SK-N-SH treated with all-trans-retinoic acid at 6 μM for 48 hours (cell line): ENCODE results near the gene COL25A1.

Source experiments
- ATAC-seq: fragments of 200-7000 bp; cut with Tn5 transposase; 3 replicates; pipeline ENCODE4 v1.9.1; 2020; ENCODE audit warnings: mild to moderate bottlenecking, moderate library complexity
- ARNTL ChIP-seq: fragments of 450-650 bp; formaldehyde crosslinking; IDR thresholded peaks from 2 replicates; pipeline ENCODE4 v1.5.0; 2020; ENCODE audit warnings: low read depth, mild to moderate bottlenecking, moderate library complexity, borderline replicate concordance
- BACH2 ChIP-seq: fragments of 250-450 bp; sonication (Bioruptor Pico); IDR thresholded peaks from 2 replicates; pipeline ENCODE4 v1.9.0; 2021; ENCODE audit warnings: mild to moderate bottlenecking, borderline replicate concordance
- CSDC2 ChIP-seq: fragments of 250-450 bp; sonication (Bioruptor Pico); IDR thresholded peaks from 2 replicates; pipeline ENCODE4 v1.5.0; 2020; ENCODE audit warnings: mild to moderate bottlenecking, moderate library complexity
- ESRRG ChIP-seq: fragments of 250-450 bp; sonication (Bioruptor Pico); IDR thresholded peaks from 2 replicates; pipeline ENCODE4 v1.6.1; 2021; ENCODE audit warnings: mild to moderate bottlenecking
- GLIS3 ChIP-seq: fragments of 250-450 bp; sonication (Bioruptor Pico); IDR thresholded peaks from 2 replicates; pipeline ENCODE4 v1.5.0; 2020; ENCODE audit warnings: mild to moderate bottlenecking, moderate library complexity
- ISL1 ChIP-seq: fragments of 250-450 bp; sonication (Bioruptor Pico); IDR thresholded peaks from 2 replicates; pipeline ENCODE4 v2.1.2; 2022; ENCODE audit warnings: mild to moderate bottlenecking, moderate library complexity
- OSR1 ChIP-seq: fragments of 250-450 bp; sonication (Bioruptor Pico); IDR thresholded peaks from 2 replicates; pipeline ENCODE4 v1.8.0; 2022; ENCODE audit warnings: moderate library complexity, mild to moderate bottlenecking, inconsistent platforms
- PPARA ChIP-seq: fragments of 250-450 bp; sonication (Bioruptor Pico); IDR thresholded peaks from 2 replicates; pipeline ENCODE4 v1.5.0; 2020; ENCODE audit warnings: mild to moderate bottlenecking, borderline replicate concordance
- SNAI2 ChIP-seq: fragments of 250-450 bp; sonication (Bioruptor Pico); IDR thresholded peaks from 2 replicates; pipeline ENCODE4 v1.5.0; 2020; ENCODE audit warnings: mild to moderate bottlenecking, moderate library complexity
- TCF4 ChIP-seq: fragments of 250-450 bp; sonication (Bioruptor Pico); IDR thresholded peaks from 2 replicates; pipeline ENCODE4 v1.8.0; 2021; ENCODE audit warnings: mild to moderate bottlenecking, moderate library complexity, borderline replicate concordance
- ZFP3 ChIP-seq: fragments of 250-450 bp; sonication (Bioruptor Pico); IDR thresholded peaks from 2 replicates; pipeline ENCODE4 v1.5.0; 2020; ENCODE audit warnings: mild to moderate bottlenecking, moderate library complexity
- ZFP30 ChIP-seq: fragments of 450-650 bp; formaldehyde crosslinking; IDR thresholded peaks from 2 replicates; pipeline ENCODE4 v1.5.0; 2022; ENCODE audit warnings: mild to moderate bottlenecking, moderate library complexity
- ZNF565 ChIP-seq: fragments of 450-650 bp; formaldehyde crosslinking; conservative IDR thresholded peaks from 2 replicates; pipeline ENCODE4 v1.5.0; 2020; ENCODE audit warnings: low read depth, mild to moderate bottlenecking, moderate library complexity
- ZNF70 ChIP-seq: fragments of 450-650 bp; formaldehyde crosslinking; IDR thresholded peaks from 2 replicates; pipeline ENCODE4 v1.5.0; 2020; ENCODE audit warnings: mild to moderate bottlenecking, moderate library complexity
- TF ChIP-seq, protein P1 (sequence below): fragments of 250-450 bp; sonication (Bioruptor Pico); IDR thresholded peaks from 2 replicates; pipeline ENCODE4 v1.8.0; 2020; ENCODE audit warnings: mild to moderate bottlenecking, moderate library complexity, borderline replicate concordance
- TF ChIP-seq, protein P2 (sequence below): fragments of 250-450 bp; sonication (Bioruptor Pico); IDR thresholded peaks from 2 replicates; pipeline ENCODE4 v1.5.0; 2020; ENCODE audit warnings: mild to moderate bottlenecking, moderate library complexity
- TF ChIP-seq, protein P3 (sequence below): fragments of 250-450 bp; sonication (Bioruptor Pico); IDR thresholded peaks from 2 replicates; pipeline ENCODE4 v1.8.0; 2021; ENCODE audit warnings: low read depth, mild to moderate bottlenecking, moderate library complexity, borderline replicate concordance
- TF ChIP-seq, protein P4 (sequence below): fragments of 250-450 bp; sonication (Bioruptor Pico); IDR thresholded peaks from 2 replicates; pipeline ENCODE4 v1.5.1; 2021; ENCODE audit warnings: mild to moderate bottlenecking, moderate library complexity
- TF ChIP-seq, protein P5 (sequence below): fragments of 250-450 bp; sonication (Bioruptor Pico); IDR thresholded peaks from 2 replicates; pipeline ENCODE4 v1.5.1; 2020; ENCODE audit warnings: low read depth, mild to moderate bottlenecking, moderate library complexity

COL25A1 gene

DNA sequence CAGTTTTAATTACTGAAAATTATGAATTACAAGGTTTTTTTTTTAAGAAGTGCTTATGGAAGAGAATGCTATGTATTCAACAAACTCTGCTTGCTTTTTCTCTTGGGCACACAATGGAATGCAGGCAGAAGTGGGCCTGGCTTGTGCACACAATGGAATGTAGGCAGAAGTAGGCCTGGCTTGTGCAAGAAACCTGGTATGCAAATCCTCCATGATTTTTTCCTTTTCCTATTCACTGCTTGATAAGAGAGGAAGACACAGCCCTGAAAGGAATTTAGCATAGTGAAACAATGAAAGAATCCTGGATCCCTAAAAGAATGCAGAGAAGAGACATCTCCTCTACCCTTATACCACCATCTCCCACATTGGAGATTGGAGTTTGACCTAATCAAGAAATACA is 138.4 kb downstream of the COL25A1 start:
- TF ChIP-seq, protein P1, sequence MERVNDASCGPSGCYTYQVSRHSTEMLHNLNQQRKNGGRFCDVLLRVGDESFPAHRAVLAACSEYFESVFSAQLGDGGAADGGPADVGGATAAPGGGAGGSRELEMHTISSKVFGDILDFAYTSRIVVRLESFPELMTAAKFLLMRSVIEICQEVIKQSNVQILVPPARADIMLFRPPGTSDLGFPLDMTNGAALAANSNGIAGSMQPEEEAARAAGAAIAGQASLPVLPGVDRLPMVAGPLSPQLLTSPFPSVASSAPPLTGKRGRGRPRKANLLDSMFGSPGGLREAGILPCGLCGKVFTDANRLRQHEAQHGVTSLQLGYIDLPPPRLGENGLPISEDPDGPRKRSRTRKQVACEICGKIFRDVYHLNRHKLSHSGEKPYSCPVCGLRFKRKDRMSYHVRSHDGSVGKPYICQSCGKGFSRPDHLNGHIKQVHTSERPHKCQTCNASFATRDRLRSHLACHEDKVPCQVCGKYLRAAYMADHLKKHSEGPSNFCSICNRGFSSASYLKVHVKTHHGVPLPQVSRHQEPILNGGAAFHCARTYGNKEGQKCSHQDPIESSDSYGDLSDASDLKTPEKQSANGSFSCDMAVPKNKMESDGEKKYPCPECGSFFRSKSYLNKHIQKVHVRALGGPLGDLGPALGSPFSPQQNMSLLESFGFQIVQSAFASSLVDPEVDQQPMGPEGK, result no peak
- TF ChIP-seq BACH2 (no peak), ZFP30 (CRISPR knock-in tag) (no peak), ZNF565 (CRISPR knock-in tag) (no peak), TCF4 (CRISPR knock-in tag) (no peak), ZFP3 (CRISPR knock-in tag) (no peak), PPARA (no peak), ZNF70 (CRISPR knock-in tag) (no peak), ISL1 (CRISPR knock-in tag) (no peak), CSDC2 (CRISPR knock-in tag) (no peak), ARNTL (CRISPR knock-in tag) (no peak), SNAI2 (CRISPR knock-in tag) (no peak), ESRRG (no peak)
- TF ChIP-seq, protein P2, sequence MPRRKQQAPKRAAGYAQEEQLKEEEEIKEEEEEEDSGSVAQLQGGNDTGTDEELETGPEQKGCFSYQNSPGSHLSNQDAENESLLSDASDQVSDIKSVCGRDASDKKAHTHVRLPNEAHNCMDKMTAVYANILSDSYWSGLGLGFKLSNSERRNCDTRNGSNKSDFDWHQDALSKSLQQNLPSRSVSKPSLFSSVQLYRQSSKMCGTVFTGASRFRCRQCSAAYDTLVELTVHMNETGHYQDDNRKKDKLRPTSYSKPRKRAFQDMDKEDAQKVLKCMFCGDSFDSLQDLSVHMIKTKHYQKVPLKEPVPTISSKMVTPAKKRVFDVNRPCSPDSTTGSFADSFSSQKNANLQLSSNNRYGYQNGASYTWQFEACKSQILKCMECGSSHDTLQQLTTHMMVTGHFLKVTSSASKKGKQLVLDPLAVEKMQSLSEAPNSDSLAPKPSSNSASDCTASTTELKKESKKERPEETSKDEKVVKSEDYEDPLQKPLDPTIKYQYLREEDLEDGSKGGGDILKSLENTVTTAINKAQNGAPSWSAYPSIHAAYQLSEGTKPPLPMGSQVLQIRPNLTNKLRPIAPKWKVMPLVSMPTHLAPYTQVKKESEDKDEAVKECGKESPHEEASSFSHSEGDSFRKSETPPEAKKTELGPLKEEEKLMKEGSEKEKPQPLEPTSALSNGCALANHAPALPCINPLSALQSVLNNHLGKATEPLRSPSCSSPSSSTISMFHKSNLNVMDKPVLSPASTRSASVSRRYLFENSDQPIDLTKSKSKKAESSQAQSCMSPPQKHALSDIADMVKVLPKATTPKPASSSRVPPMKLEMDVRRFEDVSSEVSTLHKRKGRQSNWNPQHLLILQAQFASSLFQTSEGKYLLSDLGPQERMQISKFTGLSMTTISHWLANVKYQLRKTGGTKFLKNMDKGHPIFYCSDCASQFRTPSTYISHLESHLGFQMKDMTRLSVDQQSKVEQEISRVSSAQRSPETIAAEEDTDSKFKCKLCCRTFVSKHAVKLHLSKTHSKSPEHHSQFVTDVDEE, result no peak
- no peak for ATAC-seq

DNA sequence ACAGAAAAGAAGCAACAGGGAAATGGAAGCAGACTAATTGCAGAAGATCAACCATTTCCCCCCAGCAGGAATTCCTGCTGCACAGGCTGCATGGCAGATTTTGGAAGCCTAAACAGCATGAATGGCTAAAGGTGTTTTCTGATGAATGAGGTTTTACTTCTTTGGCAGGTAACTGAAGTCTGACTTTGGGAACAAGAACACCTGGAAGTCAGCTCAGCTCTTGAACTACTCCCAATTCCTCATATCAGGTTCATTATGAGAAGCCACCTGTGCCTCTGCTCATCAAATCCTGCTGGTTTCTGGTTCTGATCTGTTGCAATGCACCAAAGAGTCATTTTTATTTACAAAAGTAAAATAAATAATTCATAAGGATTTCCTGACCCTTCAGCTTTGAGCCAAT is 139.0 kb downstream of the COL25A1 start:
- TF ChIP-seq, protein P3, sequence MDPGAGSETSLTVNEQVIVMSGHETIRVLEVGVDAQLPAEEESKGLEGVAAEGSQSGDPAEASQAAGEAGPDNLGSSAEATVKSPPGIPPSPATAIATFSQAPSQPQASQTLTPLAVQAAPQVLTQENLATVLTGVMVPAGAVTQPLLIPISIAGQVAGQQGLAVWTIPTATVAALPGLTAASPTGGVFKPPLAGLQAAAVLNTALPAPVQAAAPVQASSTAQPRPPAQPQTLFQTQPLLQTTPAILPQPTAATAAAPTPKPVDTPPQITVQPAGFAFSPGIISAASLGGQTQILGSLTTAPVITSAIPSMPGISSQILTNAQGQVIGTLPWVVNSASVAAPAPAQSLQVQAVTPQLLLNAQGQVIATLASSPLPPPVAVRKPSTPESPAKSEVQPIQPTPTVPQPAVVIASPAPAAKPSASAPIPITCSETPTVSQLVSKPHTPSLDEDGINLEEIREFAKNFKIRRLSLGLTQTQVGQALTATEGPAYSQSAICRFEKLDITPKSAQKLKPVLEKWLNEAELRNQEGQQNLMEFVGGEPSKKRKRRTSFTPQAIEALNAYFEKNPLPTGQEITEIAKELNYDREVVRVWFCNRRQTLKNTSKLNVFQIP (CRISPR knock-in tag), result no peak
- TF ChIP-seq SNAI2 (CRISPR knock-in tag) (no peak), ARNTL (CRISPR knock-in tag) (no peak), ESRRG (no peak), CSDC2 (CRISPR knock-in tag) (no peak)
- ATAC-seq, result no peak

DNA sequence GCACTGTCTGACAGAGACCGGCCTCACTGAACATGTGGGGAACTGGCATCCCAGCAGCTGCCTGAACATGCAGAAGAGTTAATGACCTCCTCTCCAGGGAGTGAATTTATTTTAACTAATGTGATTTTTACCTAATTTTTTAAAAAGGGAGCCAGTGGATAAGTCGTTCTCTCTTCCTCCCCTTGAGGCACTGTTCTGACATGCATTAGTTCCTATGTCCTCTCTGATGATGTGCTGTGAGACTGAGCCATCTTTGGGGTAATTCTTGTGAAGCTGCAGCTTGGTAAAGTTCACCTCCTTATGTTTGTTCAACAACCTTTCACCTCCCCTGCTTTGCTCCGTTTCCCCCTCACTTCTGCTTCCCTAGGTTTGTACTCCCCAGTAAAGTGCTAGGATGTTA is 139.7 kb downstream of the COL25A1 start:
- no peak for TF ChIP-seq GLIS3 (CRISPR knock-in tag)
- no peak for TF ChIP-seq ARNTL (CRISPR knock-in tag)
- TF ChIP-seq ZFP3 (CRISPR knock-in tag), result no peak
- no peak for TF ChIP-seq OSR1 (CRISPR knock-in tag)
- TF ChIP-seq SNAI2 (CRISPR knock-in tag), result no peak
- TF ChIP-seq, protein P4, sequence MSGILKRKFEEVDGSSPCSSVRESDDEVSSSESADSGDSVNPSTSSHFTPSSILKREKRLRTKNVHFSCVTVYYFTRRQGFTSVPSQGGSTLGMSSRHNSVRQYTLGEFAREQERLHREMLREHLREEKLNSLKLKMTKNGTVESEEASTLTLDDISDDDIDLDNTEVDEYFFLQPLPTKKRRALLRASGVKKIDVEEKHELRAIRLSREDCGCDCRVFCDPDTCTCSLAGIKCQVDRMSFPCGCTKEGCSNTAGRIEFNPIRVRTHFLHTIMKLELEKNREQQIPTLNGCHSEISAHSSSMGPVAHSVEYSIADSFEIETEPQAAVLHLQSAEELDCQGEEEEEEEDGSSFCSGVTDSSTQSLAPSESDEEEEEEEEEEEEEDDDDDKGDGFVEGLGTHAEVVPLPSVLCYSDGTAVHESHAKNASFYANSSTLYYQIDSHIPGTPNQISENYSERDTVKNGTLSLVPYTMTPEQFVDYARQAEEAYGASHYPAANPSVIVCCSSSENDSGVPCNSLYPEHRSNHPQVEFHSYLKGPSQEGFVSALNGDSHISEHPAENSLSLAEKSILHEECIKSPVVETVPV (CRISPR knock-in tag), result no peak
- TF ChIP-seq, protein P2, result no peak
- no peak for TF ChIP-seq PPARA
- no peak for TF ChIP-seq BACH2
- TF ChIP-seq ZFP30 (CRISPR knock-in tag), result no peak
- TF ChIP-seq, protein P5, sequence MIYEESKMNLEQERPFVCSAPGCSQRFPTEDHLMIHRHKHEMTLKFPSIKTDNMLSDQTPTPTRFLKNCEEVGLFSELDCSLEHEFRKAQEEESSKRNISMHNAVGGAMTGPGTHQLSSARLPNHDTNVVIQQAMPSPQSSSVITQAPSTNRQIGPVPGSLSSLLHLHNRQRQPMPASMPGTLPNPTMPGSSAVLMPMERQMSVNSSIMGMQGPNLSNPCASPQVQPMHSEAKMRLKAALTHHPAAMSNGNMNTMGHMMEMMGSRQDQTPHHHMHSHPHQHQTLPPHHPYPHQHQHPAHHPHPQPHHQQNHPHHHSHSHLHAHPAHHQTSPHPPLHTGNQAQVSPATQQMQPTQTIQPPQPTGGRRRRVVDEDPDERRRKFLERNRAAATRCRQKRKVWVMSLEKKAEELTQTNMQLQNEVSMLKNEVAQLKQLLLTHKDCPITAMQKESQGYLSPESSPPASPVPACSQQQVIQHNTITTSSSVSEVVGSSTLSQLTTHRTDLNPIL (CRISPR knock-in tag), result no peak
- no peak for ATAC-seq
